HepG2 (cell line): Measurements from ENCODE around the gene PRKCE. TPM values are rescaled to one million over a fixed set of nuclear protein-coding genes. Genes with fewer than 3 reads are reported as not detected.

Source experiments
- ATAC-seq: fragments of 200-7000 bp; cut with Tn5 transposase; 3 replicates; pipeline ENCODE4 v1.9.1; 2020; ENCODE audit warnings: mild to moderate bottlenecking, moderate library complexity
- BruUV-seq: library from RNA; stranded (reverse); fragments of 400-500 nt; replicated peaks from 2 replicates; lab custom pipeline; 2021; lab: Mats Ljungman, UMichigan
- CTCF ChIA-PET: fragments of 300-600 bp; formaldehyde crosslinking; extraction: SDS; loops from one replicate; lab custom pipeline; 2021; ENCODE audit warnings: low total read pairs, inconsistent platforms, low intra/inter-chr PET ratio; lab: Yijun Ruan, JAX
- POLR2A ChIA-PET: fragments of 350-600 bp; sonication (Branson Sonifier 250); formaldehyde crosslinking; loops from one replicate; lab custom pipeline; 2020; ENCODE audit warnings: antibody characterized with exemption, inconsistent platforms; lab: Yijun Ruan, JAX
- DNase-seq: peaks from one replicate; pipeline ENCODE4 v3.0.0-alpha.2; 2015; ENCODE audit warnings: low spot score
- FAIRE-seq: peaks from 3 replicates; lab custom pipeline; 2011; peaks lifted over from hg19 to GRCh38; lab: Jason Lieb, UNC
- H2AFZ ChIP-seq: one replicate; pipeline ENCODE4 v1.6.1; 2011; ENCODE audit warnings: low read length, inconsistent platforms
- H3K27ac ChIP-seq: fragments of 300-600 bp; 3 replicates; pipeline ENCODE4 v1.8.0; 2011; ENCODE audit warnings: mixed run types, mild to moderate bottlenecking, mixed read lengths, low read length, inconsistent platforms; ENCODE audit not compliant: insufficient read depth; ENCODE audit errors: extremely low read length
- H3K27me3 ChIP-seq, 2 experiments: fragments of 200-600 bp in 1 of 2; 2 replicates in 1 of 2; 3 replicates in 1 of 2; pipeline versions ENCODE4 v1.6.0 to v1.8.0; 2011; ENCODE audit warnings: low read length in 2 of 2, mild to moderate bottlenecking in 2 of 2, moderate library complexity in 2 of 2, inconsistent platforms in 1 of 2; ENCODE audit not compliant: insufficient read depth in 2 of 2, control insufficient read depth in 1 of 2
- H3K36me3 ChIP-seq, 2 experiments: fragments of 200-600 bp in 1 of 2; replicated peaks in 1 of 2; 2 replicates in 1 of 2; 3 replicates in 1 of 2; pipeline versions ENCODE4 v1.5.1 to v1.8.0; 2011; ENCODE audit warnings: low read length in 2 of 2, inconsistent platforms in 1 of 2; ENCODE audit not compliant: insufficient read depth in 2 of 2, control insufficient read depth in 1 of 2
- H3K4me1 ChIP-seq: 2 replicates; pipeline ENCODE4 v1.5.1; 2012; ENCODE audit warnings: low read length, inconsistent platforms; ENCODE audit not compliant: insufficient read depth
- H3K4me2 ChIP-seq: 2 replicates; pipeline ENCODE4 v1.6.0; 2011; ENCODE audit warnings: low read depth, low read length, inconsistent platforms
- H3K4me3 ChIP-seq, 3 experiments: fragments of 200-600 bp in 1 of 3; sonication (generic), shearing (Covaris generic) in 1 of 3; replicated peaks in 1 of 3; 2 replicates each; pipeline ENCODE4 v1.5.1; 2011 to 2016; ENCODE audit warnings: low read length in 3 of 3, inconsistent platforms in 2 of 3, low read depth in 2 of 3, mild to moderate bottlenecking in 2 of 3, control low read depth in 1 of 3, mixed read lengths in 1 of 3; ENCODE audit not compliant: insufficient read depth in 1 of 3
- H3K79me2 ChIP-seq: one replicate; pipeline ENCODE4 v1.6.1; 2011; ENCODE audit warnings: low read length, inconsistent platforms; ENCODE audit not compliant: insufficient read depth
- H3K9ac ChIP-seq: 2 replicates; pipeline ENCODE4 v1.6.0; 2011; ENCODE audit warnings: mild to moderate bottlenecking, low read depth, low read length, inconsistent platforms; ENCODE audit not compliant: insufficient read depth
- H3K9me3 ChIP-seq: 2 replicates; pipeline ENCODE4 v1.5.1; 2012; ENCODE audit warnings: mild to moderate bottlenecking, low read length
- H4K20me1 ChIP-seq: 2 replicates; pipeline ENCODE4 v1.6.0; 2011; ENCODE audit warnings: inconsistent platforms, mild to moderate bottlenecking, low read length, moderate library complexity; ENCODE audit not compliant: insufficient read depth
- GABPA ChIP-seq, 2 experiments: IDR thresholded peaks; 2 replicates each; pipeline ENCODE4 v1.6.1; 2011 to 2016; ENCODE audit warnings: low read depth in 2 of 2, low read length in 1 of 2, missing biosample characterization in 1 of 2, missing genetic modification characterization in 1 of 2
- HDAC1 ChIP-seq: sonication (generic); formaldehyde crosslinking; IDR thresholded peaks from 2 replicates; pipeline ENCODE4 v1.5.1; 2020; ENCODE audit warnings: mild to moderate bottlenecking, missing genetic modification reagents
- MLLT10 ChIP-seq: sonication (generic); formaldehyde crosslinking; IDR thresholded peaks from 2 replicates; pipeline ENCODE4 v1.4.0; 2020; ENCODE audit warnings: missing genetic modification reagents
- NBN ChIP-seq: fragments of 450-650 bp; conservative IDR thresholded peaks from 2 replicates; pipeline ENCODE4 v1.6.1; 2017
- NR3C1 ChIP-seq: sonication (generic); formaldehyde crosslinking; IDR thresholded peaks from 2 replicates; pipeline ENCODE4 v1.4.0; 2020; ENCODE audit warnings: missing genetic modification reagents
- RAD51 ChIP-seq: fragments of 450-650 bp; IDR thresholded peaks from 2 replicates; pipeline ENCODE4 v1.6.1; 2016; ENCODE audit warnings: borderline replicate concordance
- TGIF2 ChIP-seq: IDR thresholded peaks from 2 replicates; pipeline ENCODE4 v1.6.1; 2016; ENCODE audit warnings: control low read depth, missing compliant biosample characterization
- WGBS: methylation state at CpG from one replicate; pipeline ENCODE4 v1.1.6; 2017; ENCODE audit warnings: low lambda C conversion rate; 5-methylcytosine and 5-hydroxymethylcytosine counted together
- in situ Hi-C: cut with HindIII; loops from 2 replicates; pipeline ENCODE4 v1.10.0; 2017; ENCODE audit warnings: low pct_unique_long_range_greater_than_20kb; ENCODE audit not compliant: extremely low pct_ligation_motif_present
- intact Hi-C: fragments of 100-400 bp; cut with micrococcal nuclease; formaldehyde crosslinking; loops from one replicate; pipeline ENCODE4 v1.10.0; 2022; ENCODE audit not compliant: unreplicated experiment
- polyA plus RNA-seq, 8 experiments: library from polyadenylated mRNA; depleted of rRNA in 3 of 8; stranded (reverse) in 7 of 8; unstranded in 1 of 8; fragments of >200 nt; fragmentation: Illumina TruSeq in 4 of 8; extraction: Trizol in 4 of 8; gene quantifications; 2 replicates each; pipeline versions ENCODE4 v1.2.1 to v1.2.3, GENCODE V29; 2011 to 2016; ENCODE audit warnings: low read depth in 4 of 8, missing spikeins in 1 of 8, mixed read lengths in 1 of 8; ENCODE audit not compliant: insufficient read depth in 1 of 8
- total RNA-seq, 5 experiments: library from RNA; depleted of rRNA; stranded (reverse); fragments of >200 nt; fragmentation: Illumina TruSeq; extraction: Trizol; gene quantifications; 2 replicates each; pipeline ENCODE4 v1.2.3, GENCODE V29; 2016; ENCODE audit warnings: low read depth in 1 of 5
- TF ChIP-seq, protein P1 (sequence below): sonication (generic); formaldehyde crosslinking; IDR thresholded peaks from 2 replicates; pipeline ENCODE4 v1.4.0; 2020; ENCODE audit warnings: mild to moderate bottlenecking, missing genetic modification reagents

PRKCE gene
- total and polyA plus RNA-seq, 2 of the 13 experiments (the other 11 are each of a cell fraction or from before 2014, with no cell fraction given), result 1.0 to 3.9 TPM

DNA sequence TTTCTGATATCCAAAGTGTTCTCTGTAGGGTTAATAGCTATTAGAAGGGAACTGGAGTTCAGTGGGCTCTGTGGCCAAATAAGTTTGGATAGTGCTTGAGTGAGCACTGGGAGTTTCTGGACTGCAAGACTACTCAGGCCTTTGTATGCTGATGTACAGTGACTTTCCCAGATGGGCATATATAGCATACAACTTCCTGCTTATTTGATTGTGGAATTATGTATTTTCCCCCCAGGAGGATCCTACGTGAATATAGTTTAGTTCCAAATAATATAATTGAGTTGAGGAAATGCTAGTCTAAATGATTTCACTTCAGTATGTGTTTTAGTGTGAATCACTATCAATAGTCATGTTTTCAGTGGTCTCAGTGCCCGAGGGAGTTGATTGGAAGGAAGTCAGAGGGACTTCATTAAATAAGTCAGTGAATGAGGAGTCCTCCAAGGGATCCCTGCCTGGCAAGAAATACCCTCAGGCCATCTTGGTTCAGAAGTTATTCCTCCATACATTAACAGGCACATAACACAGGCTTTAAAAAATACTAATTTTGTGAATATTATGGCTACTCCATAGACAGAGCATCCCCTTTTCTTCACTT lies 251.4 kb downstream of the PRKCE start:
- no peak overlapping the region for H3K4me3 ChIP-seq
- H3K9me3 ChIP-seq, result no peaks in the 10 kb centered on the region
- no peak overlapping the region for H3K27ac ChIP-seq
- H3K4me1 ChIP-seq, result peaks cover 9% of the 10 kb centered on the region
- H3K9ac ChIP-seq, result no peak overlapping the region
- no peaks in the 10 kb centered on the region for H4K20me1 ChIP-seq
- no peak for ATAC-seq
- ChIA-PET CTCF (no interaction called here), POLR2A (no interaction called here)
- H3K4me2 ChIP-seq, result no peak overlapping the region
- H3K36me3 ChIP-seq, result no peaks in the 10 kb centered on the region
- DNase-seq, result no peak
- in situ Hi-C loops (no loop called here), intact Hi-C loops (no loop called here)
- no peak for FAIRE-seq
- H3K27me3 ChIP-seq, result no peaks in the 10 kb centered on the region
- TF ChIP-seq NR3C1 (CRISPR knock-in tag) (no peak), MLLT10 (CRISPR knock-in tag) (no peak), HDAC1 (CRISPR knock-in tag) (no peak), RAD51 (no peak), GABPA (IDR thresholded peaks at IDR 0.05; ENCODE audit: low read depth, low read length) (no peak), GABPA (CRISPR knock-in tag; IDR thresholded peaks at IDR 0.05; ENCODE audit: low read depth) (no peak), NBN (no peak), TGIF2 (CRISPR knock-in tag) (no peak)
- TF ChIP-seq, protein P1, sequence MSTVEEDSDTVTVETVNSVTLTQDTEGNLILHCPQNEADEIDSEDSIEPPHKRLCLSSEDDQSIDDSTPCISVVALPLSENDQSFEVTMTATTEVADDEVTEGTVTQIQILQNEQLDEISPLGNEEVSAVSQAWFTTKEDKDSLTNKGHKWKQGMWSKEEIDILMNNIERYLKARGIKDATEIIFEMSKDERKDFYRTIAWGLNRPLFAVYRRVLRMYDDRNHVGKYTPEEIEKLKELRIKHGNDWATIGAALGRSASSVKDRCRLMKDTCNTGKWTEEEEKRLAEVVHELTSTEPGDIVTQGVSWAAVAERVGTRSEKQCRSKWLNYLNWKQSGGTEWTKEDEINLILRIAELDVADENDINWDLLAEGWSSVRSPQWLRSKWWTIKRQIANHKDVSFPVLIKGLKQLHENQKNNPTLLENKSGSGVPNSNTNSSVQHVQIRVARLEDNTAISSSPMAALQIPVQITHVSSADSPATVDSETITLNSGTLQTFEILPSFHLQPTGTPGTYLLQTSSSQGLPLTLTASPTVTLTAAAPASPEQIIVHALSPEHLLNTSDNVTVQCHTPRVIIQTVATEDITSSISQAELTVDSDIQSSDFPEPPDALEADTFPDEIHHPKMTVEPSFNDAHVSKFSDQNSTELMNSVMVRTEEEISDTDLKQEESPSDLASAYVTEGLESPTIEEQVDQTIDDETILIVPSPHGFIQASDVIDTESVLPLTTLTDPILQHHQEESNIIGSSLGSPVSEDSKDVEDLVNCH (CRISPR knock-in tag), result no peak
- 41% methylated on average over 2 of the region's 2 CpGs for whole genome bisulfite sequencing
- H2AFZ ChIP-seq, result no peak overlapping the region
- no TSS peak for BruUV-seq
- H3K79me2 ChIP-seq, result no peaks in the 10 kb centered on the region
